Heart left ventricle (tissue), 16 donors: Measurements from ENCODE around the gene PFKFB2. TPM values are rescaled to one million over a fixed set of nuclear protein-coding genes. Genes with fewer than 3 reads are reported as not detected.

ENCODE experiments used
- ATAC-seq, 4 donors: fragments of 200-7000 bp; cut with Tn5 transposase; one replicate each; pipeline ENCODE4 v1.9.1; 2020 to 2022; ENCODE audit warnings: moderate library complexity in 4 of 4, mild to moderate bottlenecking in 3 of 4, moderate number of reproducible peaks in 1 of 4
- DNase-seq, 5 donors: peaks; one replicate each; pipeline ENCODE4 v3.0.0-alpha.2; 2020
- H3K27ac ChIP-seq, 12 donors: fragments of 200-600 bp; sonication (generic) in 4 of 12; one replicate each; pipeline versions ENCODE4 v1.5.0 to v1.8.0; 2016 to 2022; ENCODE audit warnings: mild to moderate bottlenecking in 2 of 12
- H3K27me3 ChIP-seq, 9 donors: fragments of 200-600 bp; sonication (generic) in 2 of 9; one replicate each; pipeline versions ENCODE4 v1.5.1 to v1.8.0; 2016 to 2022; ENCODE audit warnings: mild to moderate bottlenecking in 3 of 9
- H3K36me3 ChIP-seq, 9 donors: fragments of 200-600 bp; sonication (generic) in 2 of 9; one replicate each; pipeline versions ENCODE4 v1.5.0 to v1.8.0; 2018 to 2022; ENCODE audit warnings: mild to moderate bottlenecking in 2 of 9
- H3K4me1 ChIP-seq, 12 donors: fragments of 200-600 bp; sonication (generic) in 4 of 12; one replicate each; pipeline versions ENCODE4 v1.5.0 to v1.8.0; 2016 to 2022; ENCODE audit warnings: mild to moderate bottlenecking in 3 of 12
- H3K4me3 ChIP-seq, 12 donors: fragments of 200-600 bp; sonication (generic) in 4 of 12; one replicate each; pipeline versions ENCODE4 v1.5.0 to v1.8.0; 2017 to 2022; ENCODE audit warnings: mild to moderate bottlenecking in 9 of 12, moderate library complexity in 4 of 12
- H3K9me3 ChIP-seq, 12 donors: fragments of 200-600 bp; sonication (generic) in 4 of 12; one replicate each; pipeline versions ENCODE4 v1.5.0 to v1.8.0; 2016 to 2022; ENCODE audit warnings: mild to moderate bottlenecking in 1 of 12
- POLR2A ChIP-seq, 2 donors: fragments of 450-650 bp; IDR thresholded peaks; one replicate each; pipeline ENCODE4 v1.6.1; 2017; ENCODE audit warnings: antibody characterized with exemption in 2 of 2, mild to moderate bottlenecking in 2 of 2, moderate library complexity in 2 of 2
- WGBS, 4 donors: extraction: QIAGEN DNeasy Blood & Tissue Kit in 2 of 4; methylation state at CpG; one replicate each; pipeline versions ENCODE4 v1.1.5 to v1.1.7; 2013 to 2018; 5-methylcytosine and 5-hydroxymethylcytosine counted together
- intact Hi-C, 10 donors: fragments of 100-400 bp; cut with DNase I; formaldehyde crosslinking; loops; one replicate each; pipeline versions ENCODE4 v1.11.1 to v1.14.2; 2022
- polyA plus RNA-seq, 2 donors: library from polyadenylated mRNA; stranded (reverse); fragments of 200-250 nt; gene quantifications; one replicate each; pipeline ENCODE4 v1.2.3, GENCODE V29; 2013
- total RNA-seq, 9 donors: library from RNA; depleted of rRNA in 2 of 9; stranded (reverse); fragments of >200 nt in 2 of 9; fragmentation: NEBNext Ultra II Directional in 3 of 9; extraction: Animal tissue kit (Norgen Biotek cat#: 25700) in 3 of 9; gene quantifications; one replicate each; pipeline versions ENCODE4 v1.1.0 to v1.2.4, GENCODE V29; 2016 to 2023
- TF ChIP-seq, protein P1 (sequence below), 12 donors: fragments of 200-600 bp; sonication (generic) in 4 of 12; IDR thresholded peaks; one replicate each; pipeline versions ENCODE4 v1.5.0 to v1.8.0; 2018 to 2022; ENCODE audit warnings: antibody characterized with exemption in 12 of 12, mild to moderate bottlenecking in 5 of 12
- donor health status: ischemic (EF 13 %, LVEDD 7.1; RV severe dilation, severe dysfunction).
- donor health status: healthy with polysubstance abuse.
- donor health status: DM: no; HTN: yes; CAD: no.
- donor health status: DM: no; HTN: no; CAD: no.
- donor health status: ischemic (EF 25% LVEDD 6.9; RV normal size, moderate dysfunction).
- donor health status: ischemic (EF 25% LVEDD 5.7; RV mildly dilated, moderate dysfunction).
- donor health status: healthy.
- donor health status: DM: yes; HTN: yes; CAD: no.
- donor health status: ischemic (EF 35%, LVEDD 5.7; RV mildly dilated, moderate dysfunction).
- donor health status: nonischemic (EF 11% LVEDD 7.7; RV severe dilation, severe dysfunction).
- donor health status: DM: yes; HTN: yes; CAD: no.
- donor health status: PGD.
- donor health status: ischemic (EF 29% LVEDD 5.4; RV normal size, mild dysfunction).
- donor health status: nonischemic (EF 23%, LVEDD 6.1; RV moderate dilation, normal function).

The PFKFB2 gene
- total and polyA plus RNA-seq, 11 donors = 16.0 to 130 (median 58.7) TPM

DNA sequence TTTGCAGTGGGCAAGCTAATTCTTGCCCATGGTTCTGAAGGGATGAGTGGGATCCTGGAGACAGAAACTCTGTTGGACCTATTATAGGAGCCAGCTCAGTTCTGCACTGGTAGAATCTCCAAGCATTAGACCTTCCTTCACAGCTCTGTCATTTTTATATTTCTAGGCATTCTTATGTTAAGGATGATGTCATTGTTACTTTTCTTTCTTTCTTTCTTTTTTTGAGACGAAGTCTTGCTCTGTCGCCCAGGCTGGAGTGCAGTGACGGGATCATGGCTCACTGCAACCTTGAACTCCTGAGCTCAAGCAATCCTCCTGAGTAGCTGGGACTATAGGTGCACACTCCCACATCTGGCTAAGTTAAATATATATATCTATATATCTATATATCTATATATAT, 7.5 kb downstream of the PFKFB2 start:
- Histone ChIP-seq H3K4me3 (no peak overlapping the region), H3K4me1 (peaks cover 0 to 66% (median 15%) of the 10 kb centered on the region in 12 donors), H3K27ac (peak overlapping the region in 6 of 12 donors; percentile 73 to 95 (median 86)), H3K9me3 (no peaks in the 10 kb centered on the region), H3K36me3 (peaks cover 0 to 60% (median 45%) of the 10 kb centered on the region in 9 donors), H3K27me3 (no peaks in the 10 kb centered on the region)
- TF ChIP-seq, protein P1, sequence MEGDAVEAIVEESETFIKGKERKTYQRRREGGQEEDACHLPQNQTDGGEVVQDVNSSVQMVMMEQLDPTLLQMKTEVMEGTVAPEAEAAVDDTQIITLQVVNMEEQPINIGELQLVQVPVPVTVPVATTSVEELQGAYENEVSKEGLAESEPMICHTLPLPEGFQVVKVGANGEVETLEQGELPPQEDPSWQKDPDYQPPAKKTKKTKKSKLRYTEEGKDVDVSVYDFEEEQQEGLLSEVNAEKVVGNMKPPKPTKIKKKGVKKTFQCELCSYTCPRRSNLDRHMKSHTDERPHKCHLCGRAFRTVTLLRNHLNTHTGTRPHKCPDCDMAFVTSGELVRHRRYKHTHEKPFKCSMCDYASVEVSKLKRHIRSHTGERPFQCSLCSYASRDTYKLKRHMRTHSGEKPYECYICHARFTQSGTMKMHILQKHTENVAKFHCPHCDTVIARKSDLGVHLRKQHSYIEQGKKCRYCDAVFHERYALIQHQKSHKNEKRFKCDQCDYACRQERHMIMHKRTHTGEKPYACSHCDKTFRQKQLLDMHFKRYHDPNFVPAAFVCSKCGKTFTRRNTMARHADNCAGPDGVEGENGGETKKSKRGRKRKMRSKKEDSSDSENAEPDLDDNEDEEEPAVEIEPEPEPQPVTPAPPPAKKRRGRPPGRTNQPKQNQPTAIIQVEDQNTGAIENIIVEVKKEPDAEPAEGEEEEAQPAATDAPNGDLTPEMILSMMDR (IDR thresholded peaks at IDR 0.05) = no peak
- no peak for TF ChIP-seq POLR2A (IDR thresholded peaks at IDR 0.05)
- DNase-seq (no peak), ATAC-seq (no peak)
- WGBS, 4 donors = 64 to 95% (median 83%) methylated on average over 3 of the region's 3 CpGs
- intact Hi-C loops = no loop called here

DNA sequence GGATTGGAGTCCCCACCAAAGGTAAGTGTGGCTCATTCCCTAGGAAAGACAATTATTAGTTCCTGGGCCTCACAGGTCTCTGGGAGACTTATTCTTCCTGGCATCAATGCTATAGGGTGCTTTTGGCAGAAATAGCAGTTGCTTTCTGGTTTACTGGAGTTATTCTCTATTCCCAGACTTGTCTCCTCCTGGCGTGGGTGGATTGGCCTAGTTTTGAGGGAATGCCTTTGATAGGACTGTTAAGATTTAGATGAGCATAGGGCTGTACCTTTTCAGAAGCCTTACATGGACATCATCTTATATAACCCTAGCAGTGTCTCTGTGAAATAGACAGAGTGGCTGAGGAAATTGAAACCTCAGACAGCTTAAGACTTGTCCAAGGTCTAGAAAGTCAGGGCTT, 9.0 kb downstream of the PFKFB2 start:
- no peak for DNase-seq
- intact Hi-C loops = no loop called here
- 91 to 98% (median 93%) methylated on average over 1 of the region's 1 CpG for WGBS, 4 donors
- no peak for ATAC-seq
- Histone ChIP-seq H3K4me3 (no peak overlapping the region), H3K27ac (peak overlapping the region in 4 of 12 donors; percentile 14 to 42 (median 25)), H3K36me3 (peaks cover 0 to 74% (median 54%) of the 10 kb centered on the region in 9 donors), H3K4me1 (peaks cover 0 to 51% (median 14%) of the 10 kb centered on the region in 12 donors), H3K27me3 (no peaks in the 10 kb centered on the region), H3K9me3 (no peaks in the 10 kb centered on the region)
- no peak for TF ChIP-seq POLR2A (IDR thresholded peaks at IDR 0.05)
- TF ChIP-seq, protein P1 (IDR thresholded peaks at IDR 0.05) = no peak

- TF ChIP-seq, protein P1 (IDR thresholded peaks at IDR 0.05) = no peak
- Histone ChIP-seq H3K4me3 (no peak overlapping the region), H3K9me3 (no peaks in the 10 kb centered on the region), H3K27ac (peak overlapping the region in 6 of 12 donors; percentile 3 to 42 (median 26)), H3K4me1 (peaks cover 0 to 42% (median 13%) of the 10 kb centered on the region in 12 donors), H3K27me3 (no peaks in the 10 kb centered on the region), H3K36me3 (peaks cover 0 to 80% (median 64%) of the 10 kb centered on the region in 9 donors)
- intact Hi-C loops = no loop called here
- WGBS, 4 donors = 88 to 98% (median 95%) methylated on average over 5 of the region's 5 CpGs
- no peak for ATAC-seq
- DNase-seq = no peak
These were observed 9.9 kb downstream of the PFKFB2 start for GRCh38 chr1:207063014-207063413.

- peaks cover 0 to 93% (median 79%) of the 10 kb centered on the region in 9 donors for H3K36me3 ChIP-seq
- H3K4me1 ChIP-seq = peaks cover 0 to 41% (median 11%) of the 10 kb centered on the region in 12 donors
- H3K27ac ChIP-seq = peak overlapping the region in 10 of 12 donors; percentile 37 to 85 (median 70)
These were observed 11.5 kb downstream of the PFKFB2 start for GRCh38 chr1:207064561-207064960.

More at GRCh38 chr1:207064561-207064960, 11.5 kb downstream of the PFKFB2 start:
- Histone ChIP-seq H3K27me3 (no peaks in the 10 kb centered on the region), H3K4me3 (peak overlapping the region in 5 of 12 donors; percentile 30 to 56 (median 43)), H3K9me3 (no peaks in the 10 kb centered on the region)
- no peak for TF ChIP-seq POLR2A (IDR thresholded peaks at IDR 0.05)
- TF ChIP-seq, protein P1 (IDR thresholded peaks at IDR 0.05) = no peak
- ATAC-seq (peak; percentile 69 to 88 (median 77)), DNase-seq (peak in 4 of 5 donors; percentile 47 to 56 (median 53))
- 44 to 79% (median 53%) methylated on average over 7 to 8 of the region's 8 CpGs for WGBS, 4 donors
- intact Hi-C loops = no loop called here
